ENCODE results near the gene MAPK6.

The MAPK6 gene

GRCh38 chr15:52103217-52104207 is 84.5 kb downstream of the MAPK6 start:
- peak in 1 of 5 experiments; percentile 32 for DNase-seq

- no peak for DNase-seq
These were observed 85.5 kb downstream of the MAPK6 start for GRCh38 chr15:52104532-52105004.

GRCh38 chr15:52105846-52106245 is 86.8 kb downstream of the MAPK6 start:
- no peak for DNase-seq

- no peak for DNase-seq
These were observed 87.6 kb downstream of the MAPK6 start for GRCh38 chr15:52106641-52107040.

DNA sequence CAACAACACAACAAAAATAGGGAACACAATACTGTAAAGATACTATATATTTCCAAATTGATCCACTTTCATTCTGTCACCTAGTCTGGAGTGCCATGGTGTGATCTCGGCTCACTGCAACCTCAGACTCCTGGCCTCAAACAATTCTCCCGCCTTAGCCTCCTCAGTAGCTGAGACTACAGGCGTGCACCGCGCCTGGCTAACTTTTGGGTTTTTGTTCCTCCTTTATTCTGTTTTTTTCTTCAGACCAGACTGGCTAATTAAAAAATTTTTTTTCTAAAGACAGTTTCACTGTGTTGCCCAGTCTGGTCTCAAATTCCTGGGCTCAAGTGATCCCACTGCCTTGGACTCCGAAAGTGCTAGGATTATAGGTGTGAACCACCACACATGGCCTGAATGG is 88.2 kb downstream of the MAPK6 start:
- DNase-seq: no peak

GRCh38 chr15:52109559-52110451 is 90.8 kb downstream of the MAPK6 start:
- DNase-seq: peak in 1 of 5 experiments; percentile 32

GRCh38 chr15:52111517-52112202 is 92.6 kb downstream of the MAPK6 start:
- DNase-seq: no peak

- peak in 3 of 5 experiments; percentile 23 to 64 (median 28) for DNase-seq
These were observed 93.3 kb downstream of the MAPK6 start for GRCh38 chr15:52112203-52112750.

DNA sequence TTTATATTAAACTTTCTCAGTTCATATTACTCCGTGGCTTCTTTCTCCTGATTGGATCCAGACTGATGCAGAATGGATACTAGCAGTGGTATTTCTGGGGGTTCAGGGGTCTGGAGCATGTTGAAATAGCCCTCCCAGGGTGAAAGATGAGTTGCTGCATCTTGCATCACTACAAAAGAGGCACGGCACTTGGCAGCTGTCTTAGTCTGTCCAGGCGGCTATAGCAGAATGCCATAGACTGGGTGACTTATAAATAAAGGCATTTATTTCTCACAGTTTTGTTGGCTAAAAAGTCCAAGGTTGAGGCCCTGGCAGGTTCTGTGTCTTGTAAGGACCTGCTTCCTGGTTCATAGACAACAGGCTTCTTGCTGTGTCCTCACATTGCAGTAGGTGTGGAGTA is 94.2 kb downstream of the MAPK6 start:
- DNase-seq: no peak

DNA sequence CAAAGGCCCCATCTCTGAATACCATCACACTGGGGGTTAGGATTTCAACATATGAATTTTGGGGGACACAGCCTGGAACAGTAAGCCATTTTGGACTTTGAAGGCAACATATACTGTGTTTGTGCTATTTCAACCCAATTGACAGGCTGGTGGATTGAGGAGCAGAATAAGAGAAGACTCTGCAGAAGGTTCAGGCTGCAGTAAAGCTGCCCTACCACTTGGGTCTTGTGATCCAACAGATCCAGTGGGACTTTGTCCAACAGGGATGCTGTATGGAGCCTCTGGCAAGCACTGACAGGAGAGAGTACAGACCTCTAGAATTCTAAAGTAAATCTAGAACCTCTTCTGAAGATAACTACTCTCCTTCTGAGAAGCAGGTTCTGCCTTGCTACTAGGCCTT is 94.7 kb downstream of the MAPK6 start:
- DNase-seq: no peak

GRCh38 chr15:52114261-52115055 is 95.4 kb downstream of the MAPK6 start:
- DNase-seq: no peak

DNA sequence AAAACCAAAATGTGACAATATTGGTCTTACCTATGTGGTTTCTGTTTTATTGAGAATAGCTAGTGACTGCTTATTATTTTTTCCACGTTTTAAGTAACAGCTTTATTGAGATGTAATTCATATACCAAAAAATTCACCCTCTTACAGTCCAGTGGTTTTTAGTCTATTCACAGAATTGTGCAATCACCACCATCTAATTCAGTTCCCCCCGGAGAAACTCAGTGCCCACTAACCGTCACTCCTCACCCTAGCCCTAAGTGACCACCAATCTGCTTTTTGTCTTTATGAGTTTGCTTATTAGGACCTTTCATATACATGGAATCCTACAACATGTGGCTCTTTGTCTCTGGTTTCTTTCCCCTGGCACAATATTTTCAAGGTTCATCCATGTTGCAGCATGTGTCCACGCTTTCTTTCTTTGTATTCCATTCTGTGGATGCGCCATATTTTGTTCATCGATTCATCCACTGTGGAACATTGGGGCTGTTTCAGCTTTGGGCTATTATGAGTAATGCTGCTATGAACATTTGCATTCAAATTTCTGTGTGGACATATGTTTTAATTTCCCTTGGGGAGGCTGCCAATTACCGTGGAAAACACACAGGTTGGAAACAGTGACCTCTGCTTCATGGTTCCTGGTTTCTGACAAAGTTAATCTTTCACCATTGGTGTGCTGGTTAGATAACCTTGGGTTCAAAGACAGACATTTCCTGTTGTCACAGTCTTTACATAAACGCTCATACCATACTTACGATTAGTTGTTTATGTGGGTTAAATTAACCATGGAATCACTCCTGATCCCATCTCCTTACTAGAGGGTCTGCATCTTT is 96.8 kb downstream of the MAPK6 start:
- no peak for DNase-seq

All from T-helper 2 cell (primary cell).